Measurements from ENCODE around the gene CBFA2T2. TPM values are rescaled to one million over a fixed set of nuclear protein-coding genes. Genes with fewer than 3 reads are reported as not detected.

Gene CBFA2T2
- total RNA-seq: 23.5 TPM

DNA sequence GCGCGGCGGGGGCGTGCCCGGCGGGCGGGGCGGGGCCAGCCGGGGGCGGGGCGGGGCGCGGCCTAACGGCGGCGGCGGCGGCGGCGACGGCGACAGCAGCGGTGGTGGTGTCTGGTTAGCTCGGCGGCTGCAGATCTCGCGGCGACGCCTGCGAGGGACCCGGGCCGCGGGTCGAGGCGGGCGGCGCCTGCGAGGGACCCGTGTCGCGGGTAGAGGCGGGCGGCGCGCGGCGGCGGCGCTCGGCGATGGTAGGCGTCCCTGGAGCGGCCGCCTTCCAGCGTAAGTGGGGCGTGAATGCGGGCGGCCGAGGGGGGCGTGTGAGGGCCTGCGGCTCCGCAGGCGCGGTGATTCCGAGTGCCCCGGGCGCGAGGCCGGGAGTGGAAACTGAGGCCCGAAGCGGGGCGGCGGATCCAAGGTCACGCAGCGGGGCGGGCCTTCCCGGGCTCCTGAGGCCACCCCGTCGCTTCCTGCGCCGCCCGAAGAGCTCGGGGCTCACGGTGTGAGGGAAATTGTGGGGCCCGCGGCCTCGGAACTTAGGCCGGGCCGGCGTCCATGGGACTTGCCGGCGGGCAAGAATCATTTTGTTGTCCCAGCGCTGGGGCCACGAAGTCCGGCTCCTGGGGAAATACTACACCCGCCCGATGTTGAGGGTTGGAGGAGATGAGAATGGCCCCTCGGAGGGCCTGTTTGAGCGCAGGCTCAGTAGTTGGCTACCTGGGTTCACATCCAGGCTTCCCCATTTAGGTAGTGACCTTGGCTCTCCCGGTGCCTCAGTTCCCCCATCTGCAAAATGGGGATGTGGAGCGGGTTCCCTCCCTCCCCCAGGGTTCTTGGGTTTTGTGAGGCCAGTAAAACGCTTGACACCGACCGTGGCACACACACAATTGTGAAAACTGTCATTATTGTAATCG lies at the start of gene CBFA2T2:
TSS of gene CBFA2T2 (plus strand) at position 74 of the 911 bp plus-strand sequence. CDS start at position 246, 172 bp downstream.

DNA sequence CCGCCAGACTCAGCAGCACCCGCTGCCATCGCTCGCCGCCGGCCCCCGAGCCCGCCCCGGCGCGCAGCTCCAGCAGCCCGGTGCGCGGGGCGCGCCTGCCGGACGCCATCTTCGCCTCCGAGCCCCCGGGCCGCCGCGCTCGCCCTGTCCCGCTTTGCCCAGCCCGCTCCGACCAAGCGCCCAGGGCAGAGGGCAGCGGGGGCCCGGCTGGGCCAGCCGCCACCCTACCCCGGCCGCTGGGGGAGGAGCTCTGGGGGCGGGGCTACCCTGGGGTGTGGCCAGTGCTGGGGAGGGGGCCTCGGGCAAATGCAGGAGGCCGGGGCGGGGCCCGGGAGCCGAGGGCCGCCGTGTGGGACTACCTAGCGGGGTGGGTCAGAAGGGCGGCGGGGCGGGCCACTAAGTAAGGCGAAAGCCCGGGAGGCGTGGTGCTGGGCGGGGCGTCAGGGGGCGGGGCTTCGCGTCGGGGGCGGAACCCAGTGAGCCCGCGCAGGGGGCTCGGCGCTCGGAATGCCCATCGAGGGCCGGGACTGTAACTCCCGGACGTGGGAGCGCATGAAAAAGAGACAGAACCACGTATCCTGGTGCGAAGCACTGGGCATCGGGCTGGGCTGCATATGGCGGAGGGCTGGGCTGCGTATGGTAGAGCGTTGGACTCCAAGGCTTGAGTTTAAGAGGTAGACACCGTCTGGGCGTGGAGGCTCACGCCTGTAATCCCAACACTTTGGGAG lies 46.2 kb upstream of the CBFA2T2 start, which contains the start of gene SNTA1:
TSS of gene SNTA1 (minus strand) at position 252 of the 728 bp plus-strand sequence. CDS start at position 109, 143 bp downstream.

DNA sequence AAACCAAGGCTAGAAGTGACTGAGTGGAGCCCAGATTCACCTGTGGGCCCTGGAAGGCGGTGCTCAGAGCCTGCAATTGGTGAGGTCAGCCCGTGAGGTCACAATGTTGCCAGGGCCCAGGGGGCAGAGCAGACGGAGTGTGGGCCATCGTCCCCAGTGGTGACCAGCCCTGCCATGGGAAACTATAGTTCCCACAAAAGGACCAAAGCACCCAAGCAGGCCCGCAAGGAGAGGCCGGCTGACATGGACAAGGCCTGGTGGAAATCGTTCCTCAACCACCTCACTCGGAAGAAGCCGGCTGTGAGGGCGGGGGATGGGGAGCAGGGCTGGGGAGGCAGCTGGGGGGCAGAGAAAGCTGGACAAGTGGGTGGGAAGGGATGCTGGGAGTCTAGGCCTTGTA lies 172.3 kb downstream of the CBFA2T2 start, which contains the start of gene C20orf144:
TSS of gene C20orf144 (plus strand) at position 156 of the 400 bp plus-strand sequence. CDS start at position 175, 19 bp downstream.

DNA sequence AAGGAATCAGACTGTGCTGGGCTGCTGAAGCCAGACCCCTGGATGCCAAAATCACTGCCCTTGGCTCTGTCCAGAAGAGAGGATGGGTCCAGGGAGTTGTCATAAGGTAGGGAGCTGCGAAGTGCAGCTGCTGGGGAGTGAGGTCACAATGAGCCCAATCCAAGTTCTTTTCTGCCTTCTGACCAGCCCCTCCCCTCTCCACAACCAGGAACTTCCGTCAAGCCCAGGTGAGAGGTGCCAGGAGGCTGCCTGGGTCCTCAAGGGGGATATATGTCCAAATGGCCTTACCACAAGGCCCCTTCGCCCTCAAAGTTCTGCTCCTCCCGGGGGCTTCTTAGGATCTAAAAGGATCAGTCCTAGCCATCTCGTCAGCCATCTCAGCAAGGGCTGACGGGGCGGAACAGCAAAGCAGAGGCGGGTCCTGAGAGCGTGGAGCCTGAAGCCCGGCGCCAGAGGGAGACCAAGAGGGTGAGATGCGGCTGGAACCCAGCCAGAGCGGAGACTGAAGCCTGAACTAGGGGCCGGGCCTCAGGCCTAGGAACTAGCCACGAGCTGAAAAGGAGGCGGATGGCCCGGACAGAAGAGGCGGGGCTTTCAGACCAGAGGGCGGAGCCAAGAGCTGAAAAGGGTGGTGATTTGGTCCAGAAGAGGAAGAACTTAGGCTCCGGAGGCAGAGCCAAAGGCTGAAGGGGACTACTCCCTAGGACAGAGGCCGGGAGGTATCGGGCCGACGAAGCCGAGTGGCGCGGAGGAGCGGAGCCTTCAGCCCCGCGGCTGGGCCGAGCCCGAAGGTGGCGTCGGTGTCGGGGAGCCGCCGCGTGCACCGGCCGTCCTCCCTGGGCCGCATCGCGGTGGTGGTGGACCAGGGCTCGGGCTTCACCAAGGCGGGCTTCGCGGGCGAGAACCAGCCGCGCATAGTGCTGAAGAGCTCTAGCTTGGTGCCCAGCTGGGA lies 176.7 kb downstream of the CBFA2T2 start, which contains the start of gene ACTL10:
TSS of gene ACTL10 (plus strand) at position 651 of the 952 bp plus-strand sequence. CDS start 555 bp downstream, outside the sequence.

DNA sequence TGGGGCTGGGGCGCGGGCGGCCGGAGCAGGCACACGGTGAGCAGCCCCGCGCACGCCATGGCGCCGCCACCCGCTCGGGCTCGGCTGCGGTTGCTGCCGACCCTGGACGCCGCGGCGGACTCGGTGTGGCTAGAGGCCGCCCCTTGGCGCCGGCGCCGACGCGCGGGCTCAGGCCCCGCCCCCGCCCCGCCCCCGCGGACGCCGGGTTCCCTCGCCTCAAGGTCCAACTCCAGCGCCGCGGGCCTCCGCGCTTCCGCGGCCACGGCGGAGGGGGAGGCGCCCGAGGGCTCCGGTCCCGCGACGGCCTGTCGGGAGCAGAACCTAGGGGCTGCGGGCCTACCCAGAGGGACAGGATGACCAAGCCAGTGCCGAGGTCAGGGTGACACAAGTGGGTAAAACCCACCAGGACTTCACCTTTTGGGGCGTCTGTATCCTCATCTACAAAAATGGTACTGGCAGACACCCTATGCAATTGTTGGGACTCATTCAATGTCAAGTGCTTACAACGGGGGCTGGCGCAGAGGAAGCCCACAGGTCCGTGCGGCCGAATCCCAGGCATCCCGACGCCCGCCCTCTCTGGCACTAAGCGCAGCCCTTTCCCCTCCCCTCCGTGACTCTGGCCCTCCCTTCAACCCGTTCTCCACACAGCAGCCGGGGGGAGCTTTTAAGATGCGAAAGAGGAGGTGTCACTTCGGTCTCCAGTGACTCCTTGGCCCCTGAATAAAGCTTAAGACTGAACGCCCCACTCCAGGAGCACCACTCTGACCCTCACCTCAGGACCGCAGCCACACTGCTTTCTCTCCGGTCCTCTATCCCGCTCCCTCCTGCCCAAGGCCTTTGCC lies 184.6 kb downstream of the CBFA2T2 start, which contains the start of gene NECAB3:
TSS of gene NECAB3 (minus strand) at position 135 of the 842 bp plus-strand sequence. CDS start at position 59, 76 bp downstream.

GRCh38 chr20:33686100-33686983 lies 196.4 kb downstream of the CBFA2T2 start, which contains the start of gene E2F1:
TSS of gene E2F1 (minus strand) at chr20:33686385. CDS start at chr20:33686264, 121 bp downstream.

Other genes starting within 250 kb of the CBFA2T2 start
- not detected for gene BPIFB1, start 206.9 kb upstream of the CBFA2T2 start, total RNA-seq
- 39.0 TPM for gene CDK5RAP1, start 88.6 kb upstream of the CBFA2T2 start, total RNA-seq
- gene SNTA1, start 46.3 kb upstream of the CBFA2T2 start, total RNA-seq: 22.1 TPM
- gene C20orf144, start 172.2 kb downstream of the CBFA2T2 start, total RNA-seq: not detected
- gene ACTL10, start 176.8 kb downstream of the CBFA2T2 start, total RNA-seq: 0.46 TPM
- gene NECAB3, start 184.3 kb downstream of the CBFA2T2 start, total RNA-seq: 32.3 TPM
- 3.7 TPM for gene E2F1, start 196.3 kb downstream of the CBFA2T2 start, total RNA-seq
- gene PXMP4, start 230.2 kb downstream of the CBFA2T2 start, total RNA-seq: 9.7 TPM
- 2.3 TPM for gene ZNF341, start 241.9 kb downstream of the CBFA2T2 start, total RNA-seq